ENCODE measurements around the gene CDH11.

GRCh38 chr16:64990101-64990500 is 131.8 kb downstream of the CDH11 start:
- TF ChIP-seq CTCF (conservative IDR thresholded peaks at IDR 0.05; ENCODE audit: low read length) (no peak), EZH2phosphoT487 (IDR thresholded peaks at IDR 0.05; ENCODE audit: borderline replicate concordance, low read depth, low read length) (no peak)

Data from OCI-LY7 (cell line).